CD4-positive, alpha-beta T cell treated with Interleukin-17A for 1 hour (primary cell): ENCODE data around the gene MOGAT3.
A peak's percentile ranks its signal among the peaks of the same experiment; 100 is the strongest.

ENCODE experiments used
- DNase-seq: peaks from one replicate; pipeline ENCODE4 v3.0.0-alpha.2; 2020

The MOGAT3 gene, protein sequence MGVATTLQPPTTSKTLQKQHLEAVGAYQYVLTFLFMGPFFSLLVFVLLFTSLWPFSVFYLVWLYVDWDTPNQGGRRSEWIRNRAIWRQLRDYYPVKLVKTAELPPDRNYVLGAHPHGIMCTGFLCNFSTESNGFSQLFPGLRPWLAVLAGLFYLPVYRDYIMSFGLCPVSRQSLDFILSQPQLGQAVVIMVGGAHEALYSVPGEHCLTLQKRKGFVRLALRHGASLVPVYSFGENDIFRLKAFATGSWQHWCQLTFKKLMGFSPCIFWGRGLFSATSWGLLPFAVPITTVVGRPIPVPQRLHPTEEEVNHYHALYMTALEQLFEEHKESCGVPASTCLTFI

DNA sequence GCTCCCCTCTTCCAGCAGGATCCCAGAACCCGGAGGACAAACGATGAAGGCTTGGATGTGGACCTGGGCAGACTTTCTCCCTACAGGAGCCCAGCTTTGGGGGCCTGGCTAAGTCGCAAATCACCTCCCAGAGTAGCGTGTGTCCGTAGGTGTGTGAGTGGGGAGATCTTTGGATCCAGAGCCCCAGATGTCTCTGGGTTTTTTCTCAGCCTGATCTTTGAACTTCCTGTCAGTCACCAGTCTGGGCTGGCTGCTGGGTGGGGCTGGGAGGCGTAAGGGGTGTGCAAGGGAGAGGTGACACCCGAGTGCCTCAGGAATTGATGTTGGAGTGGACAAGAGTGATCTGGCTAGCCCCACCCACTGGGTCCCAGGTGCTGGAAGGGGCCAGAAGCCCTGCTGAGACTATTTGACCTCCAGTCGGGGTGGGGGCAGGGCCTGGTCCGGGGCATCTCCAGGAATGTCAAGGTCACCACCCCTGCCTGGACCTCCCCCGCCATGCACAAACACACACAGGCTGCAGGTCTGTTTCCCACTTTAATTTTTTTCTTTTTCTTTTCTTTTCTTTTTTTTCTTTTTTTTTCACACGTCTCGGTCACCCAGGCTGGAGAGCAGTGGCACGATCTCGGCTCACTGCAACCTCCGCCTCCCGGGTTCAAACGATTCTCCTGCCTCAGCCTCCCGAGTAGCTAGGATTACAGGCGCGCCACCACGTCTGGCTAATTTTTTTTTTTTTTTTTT is at the start of gene MOGAT3:
TSS of gene MOGAT3 (minus strand) at position 175 of the 738 bp plus-strand sequence. CDS start 182 bp downstream, outside the sequence.
- no peak for DNase-seq

GRCh38 chr7:101250324-101250723 is 49.5 kb upstream of the MOGAT3 start:
- no peak for DNase-seq

DNA sequence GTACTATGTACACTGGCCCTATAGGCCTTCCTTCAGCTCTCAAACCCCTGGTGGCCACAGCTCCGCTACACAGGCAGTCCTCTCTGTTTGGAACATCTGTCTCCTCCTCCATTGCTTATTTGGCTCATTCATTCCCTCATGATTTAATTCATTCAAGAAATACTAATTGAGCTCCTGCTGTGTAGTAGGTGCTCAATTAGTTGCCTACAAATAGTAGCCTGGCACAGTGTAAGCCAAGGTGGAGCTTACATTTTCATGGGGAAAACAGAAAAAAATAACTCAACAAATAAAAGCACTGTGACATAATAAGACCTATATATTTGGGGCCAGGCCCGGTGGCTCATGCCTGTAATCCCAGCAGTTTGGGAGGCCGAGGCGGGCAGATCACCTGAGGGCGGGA is 47.4 kb upstream of the MOGAT3 start:
- no peak for DNase-seq

DNA sequence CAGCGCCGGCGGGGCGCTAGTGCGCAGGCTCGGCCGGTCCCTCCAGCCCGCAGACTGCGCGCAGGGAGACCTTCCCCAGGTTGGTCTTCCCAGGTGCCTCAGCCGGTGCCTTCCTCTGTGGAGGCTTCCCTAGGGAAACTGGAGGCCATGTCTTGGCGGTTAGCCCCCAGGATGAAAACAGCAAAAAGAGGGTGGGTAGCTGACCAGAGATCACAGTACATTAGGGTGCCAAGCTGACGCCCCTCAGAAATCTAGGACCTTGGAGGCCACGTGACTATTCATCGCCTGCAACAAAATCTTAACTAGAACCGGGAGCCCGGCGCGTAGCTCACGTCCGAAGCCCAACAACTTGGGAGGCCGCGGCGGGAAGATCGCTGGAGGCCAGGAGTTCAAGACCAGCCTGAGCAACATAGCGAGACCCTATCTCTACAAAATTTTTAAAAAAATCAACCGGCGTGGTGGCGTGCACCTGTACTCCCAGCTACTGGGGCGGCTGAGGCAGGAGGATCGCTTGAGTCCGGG is 44.4 kb upstream of the MOGAT3 start:
- no peak for DNase-seq

- peak; percentile 92 for DNase-seq
Measured at GRCh38 chr7:101244375-101245146, 43.7 kb upstream of the MOGAT3 start, which contains the start of gene FIS1. Gene FIS1 (minus strand): TSS chr7:101245081. CDS start chr7:101245004, 77 bp downstream.

- no peak for DNase-seq
Measured at GRCh38 chr7:101243646-101244374, 43.0 kb upstream of the MOGAT3 start.

- DNase-seq: no peak
Measured at GRCh38 chr7:101241443-101242349, 40.9 kb upstream of the MOGAT3 start.

GRCh38 chr7:101241015-101241363 is 40.2 kb upstream of the MOGAT3 start:
- no peak for DNase-seq

GRCh38 chr7:101240226-101241014 is 39.6 kb upstream of the MOGAT3 start:
- DNase-seq: no peak

GRCh38 chr7:101239951-101240220 is 39.0 kb upstream of the MOGAT3 start:
- DNase-seq: no peak

- no peak for DNase-seq
Measured at GRCh38 chr7:101239191-101239950, 38.5 kb upstream of the MOGAT3 start.

GRCh38 chr7:101238226-101239182 is 37.7 kb upstream of the MOGAT3 start:
- no peak for DNase-seq

DNA sequence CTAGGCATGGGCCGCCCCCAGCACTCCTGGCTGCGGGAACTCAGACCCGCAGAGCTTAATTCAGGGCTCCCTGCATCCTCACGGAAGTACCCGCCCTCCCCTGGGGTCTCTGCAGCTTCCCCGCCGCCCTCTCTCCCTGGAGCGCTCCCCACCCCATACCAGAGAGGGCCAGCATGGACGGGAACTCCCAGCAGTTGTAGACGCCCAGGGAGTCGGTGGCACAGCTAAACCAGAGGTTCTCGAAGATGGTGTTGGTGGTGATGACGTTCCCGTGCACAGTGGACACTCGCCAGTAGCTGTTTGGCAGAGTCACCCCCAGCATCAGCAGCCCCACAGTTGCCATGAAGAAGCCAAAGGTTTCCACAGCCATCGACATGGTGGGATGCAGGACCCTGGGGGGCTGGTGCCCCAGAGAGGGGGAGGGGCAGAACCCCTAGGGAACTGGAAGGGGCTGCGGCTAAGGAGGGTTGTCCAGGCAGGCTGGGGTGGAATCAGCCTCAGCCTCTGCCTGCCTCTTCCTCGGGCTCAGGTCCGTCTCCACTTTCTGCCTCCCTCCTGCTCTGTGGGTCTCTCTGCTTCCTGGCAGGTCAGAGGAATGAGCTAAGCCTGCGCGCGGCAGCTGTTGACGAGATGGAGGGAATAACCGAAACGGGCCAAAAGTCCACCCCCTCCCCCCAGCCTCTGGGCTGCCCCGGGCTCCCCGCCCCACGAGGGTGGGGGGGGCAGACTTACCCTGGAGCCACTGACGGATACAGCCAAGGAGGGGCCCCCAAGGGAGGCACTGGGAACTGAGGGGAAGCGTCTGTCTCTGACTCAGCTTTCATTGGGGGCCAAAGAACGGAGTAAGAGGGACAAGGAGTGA is 36.6 kb upstream of the MOGAT3 start, which contains the start of gene CLDN15:
TSS of gene CLDN15 (minus strand) at position 597 of the 862 bp plus-strand sequence. CDS start at position 376, 221 bp downstream.
- DNase-seq: no peak

- no peak for DNase-seq
Measured at GRCh38 chr7:101236292-101236835, 35.5 kb upstream of the MOGAT3 start.

GRCh38 chr7:101235522-101235921 is 34.7 kb upstream of the MOGAT3 start:
- no peak for DNase-seq

GRCh38 chr7:101235050-101235449 is 34.2 kb upstream of the MOGAT3 start:
- DNase-seq: no peak

DNA sequence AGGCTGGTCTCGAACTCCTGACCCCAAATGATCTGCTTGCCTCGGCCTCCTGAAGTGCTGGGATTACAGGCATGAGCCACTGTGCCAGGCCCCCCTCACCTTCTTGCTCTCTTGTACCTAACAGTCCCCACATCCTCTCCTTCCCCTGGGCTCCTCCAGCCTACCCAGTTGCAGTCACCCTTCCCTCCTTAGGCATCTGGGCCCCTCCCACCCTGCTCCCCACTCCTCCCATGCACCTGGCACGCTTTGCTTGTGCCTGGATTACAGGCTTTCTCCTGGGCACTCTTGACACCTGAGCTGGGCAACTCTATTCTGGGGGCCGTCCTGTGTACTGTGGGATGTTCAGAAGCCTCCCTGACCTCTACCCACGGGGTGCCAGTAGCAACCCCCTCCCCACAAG is 33.8 kb upstream of the MOGAT3 start:
- no peak for DNase-seq
